ENCODE measurements around the gene UBTF. TPM values are rescaled to one million over a fixed set of nuclear protein-coding genes. Genes with fewer than 3 reads are reported as not detected.

Gene UBTF
- total RNA-seq, 1 donor from 2014 or later: 63.8 TPM

GRCh38 chr17:44171931-44172455, 47.5 kb downstream of the UBTF start:
- Mint-ChIP-seq H3K36me3 (ENCODE audit: low read depth, unreplicated experiment) (peaks cover 9% of the 10 kb centered on the region), H3K4me3 (ENCODE audit: unreplicated experiment) (no peak overlapping the region), H3K4me1 (ENCODE audit: unreplicated experiment) (peaks cover 2% of the 10 kb centered on the region), H3K27ac (ENCODE audit: unreplicated experiment) (no peak overlapping the region), H3K27me3 (ENCODE audit: unreplicated experiment) (no peaks in the 10 kb centered on the region), H3K9me3 (ENCODE audit: unreplicated experiment) (no peaks in the 10 kb centered on the region)
- DNase-seq (ENCODE audit: low spot score): no peak
- no peak for TF ChIP-seq CTCF (IDR thresholded peaks at IDR 0.05; ENCODE audit: unreplicated experiment)

GRCh38 chr17:44170499-44171201, 48.8 kb downstream of the UBTF start, which contains the start of gene ASB16:
ASB16 (plus strand) TSS chr17:44170704; CDS start chr17:44170790, 86 bp downstream.
- no peaks in the 10 kb centered on the region for H3K9me3 Mint-ChIP-seq (ENCODE audit: unreplicated experiment)
- H3K27me3 Mint-ChIP-seq (ENCODE audit: unreplicated experiment): no peaks in the 10 kb centered on the region
- no peak within 1 kb of the TSS for H3K4me3 Mint-ChIP-seq (ENCODE audit: unreplicated experiment)
- peaks cover 2% of the 10 kb centered on the region for H3K36me3 Mint-ChIP-seq (ENCODE audit: low read depth, unreplicated experiment)
- DNase-seq (ENCODE audit: low spot score): no peak
- peaks cover 2% of the 10 kb centered on the region for H3K4me1 Mint-ChIP-seq (ENCODE audit: unreplicated experiment)
- no peak within 1 kb of the TSS for H3K27ac Mint-ChIP-seq (ENCODE audit: unreplicated experiment)
- no peak for TF ChIP-seq CTCF (IDR thresholded peaks at IDR 0.05; ENCODE audit: unreplicated experiment)

GRCh38 chr17:44170135-44170498, 49.4 kb downstream of the UBTF start:
- Mint-ChIP-seq H3K9me3 (ENCODE audit: unreplicated experiment) (no peaks in the 10 kb centered on the region), H3K36me3 (ENCODE audit: low read depth, unreplicated experiment) (no peaks in the 10 kb centered on the region), H3K4me1 (ENCODE audit: unreplicated experiment) (peaks cover 2% of the 10 kb centered on the region), H3K4me3 (ENCODE audit: unreplicated experiment) (no peak overlapping the region), H3K27ac (ENCODE audit: unreplicated experiment) (no peak overlapping the region), H3K27me3 (ENCODE audit: unreplicated experiment) (no peaks in the 10 kb centered on the region)
- DNase-seq (ENCODE audit: low spot score): no peak
- no peak for TF ChIP-seq CTCF (IDR thresholded peaks at IDR 0.05; ENCODE audit: unreplicated experiment)

GRCh38 chr17:44167181-44167861, 52.2 kb downstream of the UBTF start:
- H3K36me3 Mint-ChIP-seq (ENCODE audit: low read depth, unreplicated experiment): peaks cover 4% of the 10 kb centered on the region
- DNase-seq (ENCODE audit: low spot score): no peak
- H3K4me1 Mint-ChIP-seq (ENCODE audit: unreplicated experiment): peaks cover 2% of the 10 kb centered on the region
- H3K27me3 Mint-ChIP-seq (ENCODE audit: unreplicated experiment): no peaks in the 10 kb centered on the region
- no peak overlapping the region for H3K4me3 Mint-ChIP-seq (ENCODE audit: unreplicated experiment)
- TF ChIP-seq CTCF (IDR thresholded peaks at IDR 0.05; ENCODE audit: unreplicated experiment): no peak
- peak overlapping the region; percentile 42 for H3K27ac Mint-ChIP-seq (ENCODE audit: unreplicated experiment)
- no peaks in the 10 kb centered on the region for H3K9me3 Mint-ChIP-seq (ENCODE audit: unreplicated experiment)

GRCh38 chr17:44164476-44164875, 55.0 kb downstream of the UBTF start:
- peaks cover 2% of the 10 kb centered on the region for H3K4me1 Mint-ChIP-seq (ENCODE audit: unreplicated experiment)
- H3K9me3 Mint-ChIP-seq (ENCODE audit: unreplicated experiment): no peaks in the 10 kb centered on the region
- H3K4me3 Mint-ChIP-seq (ENCODE audit: unreplicated experiment): no peak overlapping the region
- no peak for TF ChIP-seq CTCF (IDR thresholded peaks at IDR 0.05; ENCODE audit: unreplicated experiment)
- no peak overlapping the region for H3K27ac Mint-ChIP-seq (ENCODE audit: unreplicated experiment)
- H3K36me3 Mint-ChIP-seq (ENCODE audit: low read depth, unreplicated experiment): peaks cover 7% of the 10 kb centered on the region
- no peak for DNase-seq (ENCODE audit: low spot score)
- peaks cover 2% of the 10 kb centered on the region for H3K27me3 Mint-ChIP-seq (ENCODE audit: unreplicated experiment)
